Endothelial cell of umbilical vein (primary cell): ENCODE data around the gene FNIP1.

Source experiments
- CTCF ChIP-seq, 2 donors: IDR thresholded peaks; 1 replicate in 1 of 2; 2 replicates in 1 of 2; pipeline ENCODE4 v1.5.1; 2011; ENCODE audit warnings: low read length in 2 of 2, mild to moderate bottlenecking in 2 of 2, moderate library complexity in 2 of 2, control low read depth in 1 of 2, inconsistent platforms in 1 of 2, low read depth in 1 of 2; ENCODE audit not compliant: insufficient read depth in 1 of 2; ENCODE audit errors: extremely low read depth in 1 of 2
- EZH2 ChIP-seq: IDR thresholded peaks from 2 replicates; pipeline ENCODE4 v1.6.1; 2012; ENCODE audit warnings: borderline replicate concordance, low read depth, mild to moderate bottlenecking, moderate library complexity, low read length, inconsistent platforms; ENCODE audit not compliant: severe bottlenecking
- FOS ChIP-seq: IDR thresholded peaks from 2 replicates; pipeline ENCODE4 v1.6.1; 2011; ENCODE audit warnings: mild to moderate bottlenecking, low read length, moderate library complexity, borderline replicate concordance; ENCODE audit not compliant: insufficient read depth
- MYC ChIP-seq: IDR thresholded peaks from one replicate; pipeline ENCODE4 v1.6.1; 2011; ENCODE audit warnings: mild to moderate bottlenecking, low read depth, low read length
- POLR2A ChIP-seq: IDR thresholded peaks from 2 replicates; pipeline ENCODE4 v1.6.1; 2012; ENCODE audit warnings: low read depth, mild to moderate bottlenecking, control low read depth, low read length
- POLR2AphosphoS5 ChIP-seq: IDR thresholded peaks from 2 replicates; pipeline ENCODE4 v1.6.1; 2012; ENCODE audit warnings: low read depth, mild to moderate bottlenecking, control low read depth, low read length, moderate library complexity; ENCODE audit not compliant: insufficient read depth

DNA sequence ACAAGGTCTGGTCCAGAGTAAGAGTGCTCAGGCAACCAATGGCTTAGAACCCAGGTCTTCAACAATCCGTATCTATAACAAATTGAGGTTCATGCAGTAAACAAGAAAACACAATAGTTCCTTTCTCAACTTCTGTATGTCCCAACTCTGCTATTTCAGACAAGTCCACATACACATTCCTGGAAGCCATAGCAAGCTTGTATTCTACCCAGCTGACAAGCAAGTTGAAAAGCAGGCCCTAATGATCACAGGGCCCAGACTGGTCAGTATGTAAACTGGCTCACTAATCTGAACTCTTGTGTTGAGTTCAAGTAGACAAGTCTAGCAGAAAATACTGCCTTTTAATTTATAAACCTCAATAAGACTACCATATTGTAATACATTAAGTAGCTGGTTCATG lies 26.9 kb downstream of the FNIP1 start:
- TF ChIP-seq CTCF (IDR thresholded peaks at IDR 0.05; ENCODE audit: extremely low read depth in 1 of 2, insufficient read depth in 1 of 2, low read depth in 1 of 2, low read length in 2 of 2) = no peak
- no peak for TF ChIP-seq POLR2AphosphoS5
- no peak for TF ChIP-seq POLR2A
- no peak for TF ChIP-seq EZH2
- TF ChIP-seq MYC = no peak
- TF ChIP-seq FOS = no peak
